MCF 10A (cell line): Measurements from ENCODE around the gene BNC2. TPM values are rescaled to one million over a fixed set of nuclear protein-coding genes. Genes with fewer than 3 reads are reported as not detected.

ENCODE experiments used
- BruUV-seq: library from RNA; stranded (reverse); fragments of 400-500 nt; replicated peaks from 2 replicates; lab custom pipeline; 2021; lab: Mats Ljungman, UMichigan
- CTCF ChIA-PET: fragments of 300-600 bp; sonication (Branson Sonifier 250); formaldehyde crosslinking; extraction: SDS; loops from one replicate; lab custom pipeline; 2021; ENCODE audit warnings: antibody characterized with exemption, inconsistent platforms; lab: Yijun Ruan, JAX
- POLR2A ChIA-PET: fragments of 300-600, 350-650 bp; sonication (Branson Sonifier 250); formaldehyde crosslinking; extraction: SDS; loops from one replicate; lab custom pipeline; 2020; ENCODE audit warnings: antibody characterized with exemption, inconsistent platforms; lab: Yijun Ruan, JAX
- DNase-seq: peaks from one replicate; pipeline ENCODE4 v3.0.0-alpha.2; 2018; ENCODE audit not compliant: unreplicated experiment
- H3K27ac Mint-ChIP-seq: one replicate; pipeline ENCODE4 v1.8.0; 2022; ENCODE audit warnings: mild to moderate bottlenecking, low read depth, mixed read lengths; ENCODE audit not compliant: unreplicated experiment
- H3K27me3 Mint-ChIP-seq: one replicate; pipeline ENCODE4 v1.8.0; 2022; ENCODE audit warnings: mixed read lengths; ENCODE audit not compliant: insufficient read depth, unreplicated experiment
- H3K36me3 Mint-ChIP-seq: one replicate; pipeline ENCODE4 v1.8.0; 2022; ENCODE audit warnings: mild to moderate bottlenecking, moderate library complexity, mixed read lengths; ENCODE audit not compliant: insufficient read depth, unreplicated experiment
- H3K4me1 Mint-ChIP-seq: one replicate; pipeline ENCODE4 v1.8.0; 2022; ENCODE audit warnings: mixed read lengths; ENCODE audit not compliant: insufficient read depth, unreplicated experiment
- H3K4me3 Mint-ChIP-seq: one replicate; pipeline ENCODE4 v1.8.0; 2022; ENCODE audit warnings: mild to moderate bottlenecking, moderate library complexity, mixed read lengths; ENCODE audit not compliant: unreplicated experiment
- H3K9me3 Mint-ChIP-seq: one replicate; pipeline ENCODE4 v1.8.0; 2022; ENCODE audit warnings: mixed read lengths; ENCODE audit not compliant: unreplicated experiment
- intact Hi-C: fragments of 100-400 bp; cut with micrococcal nuclease; formaldehyde crosslinking; loops from 2 replicates; pipeline ENCODE4 v1.14.1; 2022
- total RNA-seq: library from RNA; stranded (reverse); gene quantifications from 2 replicates; pipeline ENCODE4 v1.2.3, GENCODE V29; 2022
- TF ChIP-seq, protein P1 (sequence below): fragments of 200-600 bp; IDR thresholded peaks from one replicate; pipeline ENCODE4 v1.8.0; 2022; ENCODE audit warnings: antibody characterized with exemption, mild to moderate bottlenecking; ENCODE audit not compliant: unreplicated experiment

BNC2 gene
- total RNA-seq, 1 experiment from 2014 or later, result not detected

DNA sequence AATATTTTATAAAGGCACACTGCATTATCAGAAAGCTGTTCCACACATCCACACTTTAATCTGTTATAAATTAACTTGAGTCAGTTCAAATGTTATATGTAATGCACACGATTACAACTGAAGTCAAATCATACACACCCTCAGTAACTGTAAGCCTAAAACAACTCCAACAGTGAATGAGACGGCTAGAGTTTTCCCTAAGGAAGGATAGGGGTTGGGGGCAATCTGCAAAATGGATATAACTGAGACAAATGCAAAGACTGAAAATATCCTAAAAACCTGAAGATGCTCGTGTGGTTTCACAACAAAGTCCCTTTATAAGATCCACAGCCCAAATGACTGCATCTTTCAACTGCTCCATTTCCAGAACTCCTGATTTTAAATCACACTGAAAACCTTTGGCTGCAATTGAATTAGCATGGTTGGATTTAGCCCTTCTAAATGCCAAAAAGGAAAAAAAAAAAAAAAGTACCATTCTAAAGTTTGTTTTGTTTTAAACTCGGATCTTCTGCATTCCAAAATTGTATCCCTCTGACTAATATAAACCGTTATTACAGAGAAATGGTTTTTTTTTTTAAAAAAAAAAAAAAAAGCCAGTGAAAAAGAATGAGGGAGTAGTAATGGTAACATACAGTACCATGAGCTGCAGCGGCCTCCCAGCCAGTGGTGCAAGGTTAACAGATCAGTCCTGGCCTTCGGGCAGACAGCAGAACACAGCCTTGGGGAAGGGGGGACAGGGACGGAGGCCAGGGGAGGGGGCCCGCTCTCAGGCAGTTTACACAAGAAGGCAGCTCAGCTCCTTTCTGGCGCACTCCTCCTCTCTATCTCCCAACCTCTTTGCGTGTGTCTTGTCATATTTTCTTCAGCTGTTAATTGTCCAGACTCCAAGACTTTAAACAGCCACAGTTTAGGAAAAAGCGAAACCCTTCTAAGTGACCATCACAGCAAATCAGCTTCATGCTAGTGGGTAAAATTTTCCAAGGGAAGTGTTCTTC is 166.1 kb downstream of the BNC2 start:
- POLR2A ChIA-PET, result interaction anchor here (0.6 kb wide), 1 partner anchor 146 kb away, joined by 3 read pairs; no protein-coding TSS in a partner anchor
- intact Hi-C loops, result no loop called here
- no peaks in the 10 kb centered on the region for H3K36me3 Mint-ChIP-seq
- no peak overlapping the region for H3K27ac Mint-ChIP-seq
- no TSS peak for BruUV-seq
- DNase-seq, result peak; percentile 14
- peaks cover 11% of the 10 kb centered on the region for H3K4me1 Mint-ChIP-seq
- CTCF ChIA-PET, result interaction anchor here (0.5 kb wide), 1 partner anchor 676 kb away, joined by 3 read pairs; no protein-coding TSS in a partner anchor
- H3K4me3 Mint-ChIP-seq, result peak overlapping the region; percentile 46
- H3K9me3 Mint-ChIP-seq, result no peaks in the 10 kb centered on the region
- TF ChIP-seq, protein P1, sequence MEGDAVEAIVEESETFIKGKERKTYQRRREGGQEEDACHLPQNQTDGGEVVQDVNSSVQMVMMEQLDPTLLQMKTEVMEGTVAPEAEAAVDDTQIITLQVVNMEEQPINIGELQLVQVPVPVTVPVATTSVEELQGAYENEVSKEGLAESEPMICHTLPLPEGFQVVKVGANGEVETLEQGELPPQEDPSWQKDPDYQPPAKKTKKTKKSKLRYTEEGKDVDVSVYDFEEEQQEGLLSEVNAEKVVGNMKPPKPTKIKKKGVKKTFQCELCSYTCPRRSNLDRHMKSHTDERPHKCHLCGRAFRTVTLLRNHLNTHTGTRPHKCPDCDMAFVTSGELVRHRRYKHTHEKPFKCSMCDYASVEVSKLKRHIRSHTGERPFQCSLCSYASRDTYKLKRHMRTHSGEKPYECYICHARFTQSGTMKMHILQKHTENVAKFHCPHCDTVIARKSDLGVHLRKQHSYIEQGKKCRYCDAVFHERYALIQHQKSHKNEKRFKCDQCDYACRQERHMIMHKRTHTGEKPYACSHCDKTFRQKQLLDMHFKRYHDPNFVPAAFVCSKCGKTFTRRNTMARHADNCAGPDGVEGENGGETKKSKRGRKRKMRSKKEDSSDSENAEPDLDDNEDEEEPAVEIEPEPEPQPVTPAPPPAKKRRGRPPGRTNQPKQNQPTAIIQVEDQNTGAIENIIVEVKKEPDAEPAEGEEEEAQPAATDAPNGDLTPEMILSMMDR, result no peak
- H3K27me3 Mint-ChIP-seq, result peaks cover 11% of the 10 kb centered on the region

GRCh38 chr9:16701347-16701746 is 169.1 kb downstream of the BNC2 start:
- H3K36me3 Mint-ChIP-seq, result no peaks in the 10 kb centered on the region
- H3K27ac Mint-ChIP-seq, result no peak overlapping the region
- TF ChIP-seq, protein P1, result no peak
- H3K4me3 Mint-ChIP-seq, result no peak overlapping the region
- ChIA-PET POLR2A (no interaction called here), CTCF (no interaction called here)
- intact Hi-C loops, result no loop called here
- DNase-seq, result no peak
- no peaks in the 10 kb centered on the region for H3K9me3 Mint-ChIP-seq
- peaks cover 6% of the 10 kb centered on the region for H3K4me1 Mint-ChIP-seq
- no TSS peak for BruUV-seq
- no peaks in the 10 kb centered on the region for H3K27me3 Mint-ChIP-seq

GRCh38 chr9:16693616-16694015 is 176.9 kb downstream of the BNC2 start:
- Mint-ChIP-seq H3K4me1 (no peaks in the 10 kb centered on the region), H3K27ac (no peak overlapping the region), H3K27me3 (no peaks in the 10 kb centered on the region), H3K36me3 (no peaks in the 10 kb centered on the region), H3K9me3 (no peaks in the 10 kb centered on the region), H3K4me3 (no peak overlapping the region)
- DNase-seq, result no peak
- BruUV-seq, result no TSS peak
- POLR2A ChIA-PET, result no interaction called here
- CTCF ChIA-PET, result no interaction called here
- intact Hi-C loops, result no loop called here
- TF ChIP-seq, protein P1, result no peak

- DNase-seq, result no peak
- CTCF ChIA-PET, result no interaction called here
- H3K4me1 Mint-ChIP-seq, result no peaks in the 10 kb centered on the region
- POLR2A ChIA-PET, result no interaction called here
- H3K36me3 Mint-ChIP-seq, result peaks cover 6% of the 10 kb centered on the region
- no peak overlapping the region for H3K4me3 Mint-ChIP-seq
- no TSS peak for BruUV-seq
- intact Hi-C loops, result no loop called here
- no peaks in the 10 kb centered on the region for H3K9me3 Mint-ChIP-seq
- H3K27ac Mint-ChIP-seq, result no peak overlapping the region
- TF ChIP-seq, protein P1, result no peak
- peaks cover 22% of the 10 kb centered on the region for H3K27me3 Mint-ChIP-seq
These were observed 179.8 kb downstream of the BNC2 start for GRCh38 chr9:16690628-16691027.
